GM12878 (cell line): ENCODE results near the gene KRT12.
"Not testable (repeated sequence)": the region's sequence is repeated elsewhere in the genome, so short reads cannot be mapped to it uniquely, and the experiment has no call there.

Experiments
- CBX5 ChIP-seq: sonication (generic); IDR thresholded peaks from 2 replicates; pipeline ENCODE4 v1.6.1; 2016; ENCODE audit warnings: low read depth, moderate library complexity, mild to moderate bottlenecking, inconsistent platforms
- CHD2 ChIP-seq: IDR thresholded peaks from 2 replicates; pipeline ENCODE4 v1.6.1; 2011; ENCODE audit warnings: low read depth, low read length, improper control_type of control experiment, borderline replicate concordance
- CREB1 ChIP-seq: IDR thresholded peaks from 2 replicates; pipeline ENCODE4 v1.6.1; 2012; ENCODE audit warnings: low read depth, mild to moderate bottlenecking, inconsistent platforms
- CTCF ChIP-seq, 3 experiments: IDR thresholded peaks in 2 of 3; conservative IDR thresholded peaks in 1 of 3; 2 replicates each; pipeline ENCODE4 v1.5.1; 2011; ENCODE audit warnings: low read depth in 3 of 3, low read length in 3 of 3, mild to moderate bottlenecking in 3 of 3, control low read depth in 2 of 3, moderate library complexity in 2 of 3, inconsistent platforms in 1 of 3, mixed read lengths in 1 of 3; ENCODE audit not compliant: control insufficient read depth in 2 of 3, insufficient read depth in 1 of 3; ENCODE audit errors: extremely low read depth in 1 of 3
- EGR1 ChIP-seq, 2 experiments: IDR thresholded peaks; 1 replicate in 1 of 2; 2 replicates in 1 of 2; pipeline ENCODE4 v1.6.1; 2011 to 2012; ENCODE audit warnings: low read depth in 2 of 2, low read length in 2 of 2, borderline replicate concordance in 1 of 2, mild to moderate bottlenecking in 1 of 2, moderate library complexity in 1 of 2
- EZH2 ChIP-seq: IDR thresholded peaks from 2 replicates; pipeline ENCODE4 v1.6.1; 2012; ENCODE audit warnings: low read depth, mild to moderate bottlenecking, control low read depth, inconsistent platforms, low read length, borderline replicate concordance; ENCODE audit not compliant: control insufficient read depth
- FOXK2 ChIP-seq: fragments of 450-650 bp; IDR thresholded peaks from 2 replicates; pipeline ENCODE4 v1.6.1; 2017; ENCODE audit warnings: mild to moderate bottlenecking, moderate library complexity
- MAX ChIP-seq: IDR thresholded peaks from 2 replicates; pipeline ENCODE4 v1.6.1; 2012; ENCODE audit warnings: low read depth, low read length, improper control_type of control experiment
- NFIC ChIP-seq: IDR thresholded peaks from 2 replicates; pipeline ENCODE4 v1.6.1; 2012; ENCODE audit warnings: low read depth, mild to moderate bottlenecking, inconsistent platforms, low read length, moderate library complexity
- SP1 ChIP-seq: IDR thresholded peaks from one replicate; pipeline ENCODE4 v1.6.1; 2011; ENCODE audit warnings: low read depth, low read length
- SUPT20H ChIP-seq: IDR thresholded peaks from 2 replicates; pipeline ENCODE4 v1.6.1; 2011; ENCODE audit warnings: low read depth, mild to moderate bottlenecking, low read length, moderate library complexity, borderline replicate concordance; ENCODE audit not compliant: control insufficient read depth
- TAF1 ChIP-seq: IDR thresholded peaks from 2 replicates; pipeline ENCODE4 v1.6.1; 2011; ENCODE audit warnings: mild to moderate bottlenecking, low read depth, low read length, borderline replicate concordance
- TCF3 ChIP-seq: IDR thresholded peaks from 2 replicates; pipeline ENCODE4 v1.6.1; 2012; ENCODE audit warnings: low read depth, mild to moderate bottlenecking, low read length, borderline replicate concordance; ENCODE audit not compliant: insufficient read depth
- USF2 ChIP-seq: IDR thresholded peaks from 2 replicates; pipeline ENCODE4 v1.6.1; 2011; ENCODE audit warnings: low read depth, low read length, improper control_type of control experiment, borderline replicate concordance

GRCh38 chr17:40814657-40815056 lies 52.4 kb downstream of the KRT12 start:
- TF ChIP-seq FOXK2; SP1; CTCF (IDR thresholded peaks at IDR 0.05 in 2 of 3, conservative IDR thresholded peaks at IDR 0.05 in 1 of 3; ENCODE audit: control insufficient read depth in 2 of 3, extremely low read depth in 1 of 3, insufficient read depth in 1 of 3, low read depth in 3 of 3, low read length in 3 of 3); CBX5; EZH2; MAX; CHD2; USF2; TAF1; TCF3; EGR1 (IDR thresholded peaks at IDR 0.05; ENCODE audit: borderline replicate concordance in 1 of 2, low read depth in 2 of 2, low read length in 2 of 2); NFIC; CREB1; SUPT20H: not testable (repeated sequence)
